ENCODE data around the gene SGMS1.
"Not testable (repeated sequence)": the region's sequence is repeated elsewhere in the genome, so short reads cannot be mapped to it uniquely, and the experiment has no call there.

Gene SGMS1

DNA sequence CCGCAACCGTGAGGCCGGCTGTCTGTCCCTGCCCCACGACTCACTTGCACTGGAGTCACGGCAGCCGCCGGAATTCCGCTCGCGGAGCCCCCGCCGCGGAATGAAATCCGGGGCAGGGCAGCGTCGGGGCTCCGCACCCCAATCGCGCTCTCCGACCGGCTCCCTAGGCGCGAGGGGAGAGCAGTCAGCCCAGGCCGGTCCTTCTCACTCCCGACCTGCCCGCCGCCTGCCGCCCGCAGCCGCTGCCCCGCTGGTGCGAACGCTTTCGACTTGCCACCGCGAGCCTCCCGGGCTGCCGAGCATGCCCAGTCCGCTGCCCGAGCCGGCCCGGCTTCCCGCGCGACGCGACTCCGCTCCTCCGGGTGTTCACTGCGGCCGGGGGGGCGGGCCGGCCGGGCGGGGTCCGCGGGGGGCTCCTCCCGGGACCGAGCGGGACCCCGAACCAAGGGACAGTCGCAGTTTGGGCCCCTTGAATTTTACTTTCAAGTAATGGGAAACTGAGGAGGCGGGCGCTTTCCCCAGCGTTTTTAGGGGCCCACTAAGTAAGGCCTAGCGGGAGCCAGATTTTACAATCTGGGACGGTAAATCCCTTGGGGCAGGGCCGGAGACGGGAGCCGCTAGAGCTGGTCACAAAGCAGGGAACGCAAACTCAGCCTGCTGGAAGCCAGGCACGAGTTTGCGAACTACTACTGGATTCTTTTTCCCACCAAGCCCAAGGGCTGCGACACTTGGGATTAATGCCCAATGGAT lies at the start of gene SGMS1:
Gene SGMS1, minus strand, starts transcription at position 294 of the 750 bp plus-strand sequence. CDS start 279,842 bp downstream, outside the sequence.
- peak; percentile 83 for DNase-seq

GRCh38 chr10:50672152-50672551 lies 48.4 kb upstream of the SGMS1 start:
- not testable (repeated sequence) for DNase-seq

DNA sequence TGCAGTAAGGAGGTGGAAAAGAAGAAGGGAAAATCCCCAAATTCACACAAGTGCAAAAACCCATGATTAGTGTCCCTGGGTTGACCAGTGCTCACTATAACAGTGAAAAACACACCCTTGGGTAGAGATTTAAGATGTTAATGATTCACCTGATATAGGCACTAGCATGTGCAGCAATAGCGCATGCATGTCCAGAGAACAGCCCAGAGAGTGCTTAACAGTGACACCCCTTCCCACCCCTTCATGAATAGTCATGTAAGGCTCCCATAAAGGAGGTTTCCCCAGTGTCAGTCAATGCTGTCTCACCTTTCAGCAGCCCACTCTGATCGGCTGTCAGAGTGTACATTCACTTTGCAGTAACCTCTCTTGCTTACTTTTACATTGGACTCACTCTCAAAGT lies 47.9 kb upstream of the SGMS1 start:
- not testable (repeated sequence) for DNase-seq

DNA sequence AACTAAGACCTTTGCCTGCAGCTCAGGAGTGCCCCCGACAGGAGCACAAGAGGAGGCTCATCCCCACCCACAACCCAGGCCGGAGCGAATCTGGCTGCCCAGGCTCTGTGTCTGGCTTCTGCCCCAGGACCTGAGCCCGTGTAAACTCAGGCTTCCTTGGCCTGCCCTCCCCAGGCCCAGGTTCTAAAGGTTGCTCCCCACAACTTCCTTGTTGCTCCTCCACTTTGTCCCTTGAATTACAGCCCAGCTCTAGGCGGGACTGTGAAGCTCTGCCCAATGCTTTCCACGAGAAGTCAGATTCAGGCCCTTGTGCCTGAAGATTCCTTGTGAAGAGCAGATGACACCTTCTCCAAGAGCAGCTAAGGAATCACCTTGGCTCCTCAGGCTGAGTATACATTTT lies 46.2 kb upstream of the SGMS1 start:
- not testable (repeated sequence) for DNase-seq

DNA sequence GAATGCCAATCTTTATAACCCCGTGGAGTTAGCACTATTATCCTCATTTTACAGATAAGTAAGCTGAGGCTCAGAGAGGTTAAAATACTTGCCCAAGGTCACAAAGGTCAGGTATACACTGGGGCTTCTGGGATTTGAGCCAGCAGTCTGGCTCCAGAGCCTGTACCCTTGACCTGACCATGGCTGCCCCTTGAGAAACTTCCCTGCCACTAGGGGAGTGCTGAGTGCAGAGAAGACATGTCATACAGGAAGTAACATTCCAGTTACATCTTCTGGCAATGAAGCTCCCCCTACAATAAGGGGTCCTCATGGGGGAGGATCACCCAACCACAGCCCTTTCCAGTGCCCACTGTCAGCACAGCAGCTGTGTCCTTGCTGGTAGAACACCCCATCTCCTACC lies 43.6 kb upstream of the SGMS1 start:
- not testable (repeated sequence) for DNase-seq

- DNase-seq: not testable (repeated sequence)
Measured at GRCh38 chr10:50662420-50662819, 38.7 kb upstream of the SGMS1 start.

GRCh38 chr10:50661563-50661962 lies 37.8 kb upstream of the SGMS1 start:
- DNase-seq: not testable (repeated sequence)

DNA sequence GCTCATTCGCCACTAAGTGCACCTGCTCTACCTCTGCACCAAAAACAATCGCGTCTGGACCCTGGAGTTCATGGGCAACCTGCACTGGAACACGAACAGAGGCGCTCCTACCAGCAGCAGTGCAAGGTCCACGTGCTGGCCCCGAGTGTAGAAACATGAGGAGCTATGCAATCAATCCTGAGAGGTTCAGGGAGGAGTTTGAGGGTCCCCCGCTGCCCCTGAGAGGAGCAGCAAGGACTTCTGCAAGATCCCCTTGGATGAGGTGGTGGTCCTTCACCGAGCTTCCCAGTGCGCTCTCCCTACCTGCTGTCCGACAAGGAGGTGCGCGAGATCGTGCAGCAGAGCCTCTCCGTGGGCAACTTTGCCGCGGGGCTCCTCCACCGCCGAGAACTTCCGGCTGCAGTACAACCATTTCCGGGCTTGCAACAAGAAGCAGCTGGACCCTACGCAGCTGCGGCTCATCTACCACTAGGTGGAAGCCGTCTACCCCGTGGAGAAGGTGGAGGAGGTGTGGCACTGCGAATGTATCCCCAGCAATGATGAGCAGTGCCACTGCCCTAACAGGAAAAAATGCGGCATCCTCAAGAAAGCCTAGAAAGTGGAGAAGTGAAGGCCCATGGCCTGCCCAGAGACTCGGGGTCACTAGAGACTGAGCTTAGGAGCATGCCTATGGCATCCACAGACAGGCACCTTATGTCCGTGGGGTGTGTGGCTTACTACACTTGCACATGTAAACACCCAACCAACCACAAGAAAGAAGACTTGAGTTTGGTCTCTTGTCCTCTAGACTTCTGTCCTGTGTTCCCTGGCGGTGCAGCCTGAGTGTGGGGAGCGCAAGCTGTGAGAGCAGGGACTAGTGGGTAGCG lies 36.3 kb upstream of the SGMS1 start:
- not testable (repeated sequence) for DNase-seq

DNA sequence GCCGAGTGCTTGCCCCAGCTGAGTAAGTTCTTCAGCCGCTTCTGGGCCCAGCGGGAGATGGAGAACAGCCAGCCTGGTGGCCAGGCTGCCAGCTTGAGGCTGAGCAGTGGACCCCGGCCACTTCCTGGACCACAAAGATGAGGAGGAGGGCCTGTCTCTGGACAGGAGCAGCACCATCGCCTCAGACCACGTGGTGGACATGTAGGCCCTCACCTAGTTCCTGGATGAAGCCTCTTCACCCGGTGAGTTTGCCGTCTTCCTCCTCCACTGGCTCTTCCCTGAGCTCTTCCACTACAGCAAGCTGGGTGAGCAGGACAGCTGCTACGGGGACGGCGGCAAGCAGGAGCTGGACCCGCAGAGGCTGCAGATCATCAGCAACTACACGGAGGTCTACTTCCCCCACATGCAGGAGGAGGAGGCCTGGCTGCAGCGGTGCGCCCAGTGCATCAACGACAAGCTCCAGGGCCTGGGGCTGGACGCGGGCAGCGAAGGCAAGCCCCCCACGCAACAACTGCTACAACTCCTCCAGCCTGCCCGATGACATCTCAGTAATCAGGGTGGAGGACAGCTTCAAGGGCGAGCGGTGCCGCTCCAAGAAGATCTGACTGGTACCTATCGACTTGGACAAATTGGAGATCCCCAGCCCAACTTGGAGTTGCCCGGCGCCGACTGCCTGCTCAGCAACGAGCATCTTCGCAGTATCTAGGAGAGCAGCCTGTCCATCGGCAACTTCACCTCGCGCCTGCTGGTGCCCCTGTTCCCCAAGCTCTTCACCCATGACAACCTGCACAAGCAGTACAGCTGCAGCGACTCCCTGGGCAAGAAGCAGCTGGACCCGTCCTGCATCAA lies 35.5 kb upstream of the SGMS1 start:
- DNase-seq: not testable (repeated sequence)

GRCh38 chr10:50658165-50658564 lies 34.4 kb upstream of the SGMS1 start:
- no peak for DNase-seq

DNA sequence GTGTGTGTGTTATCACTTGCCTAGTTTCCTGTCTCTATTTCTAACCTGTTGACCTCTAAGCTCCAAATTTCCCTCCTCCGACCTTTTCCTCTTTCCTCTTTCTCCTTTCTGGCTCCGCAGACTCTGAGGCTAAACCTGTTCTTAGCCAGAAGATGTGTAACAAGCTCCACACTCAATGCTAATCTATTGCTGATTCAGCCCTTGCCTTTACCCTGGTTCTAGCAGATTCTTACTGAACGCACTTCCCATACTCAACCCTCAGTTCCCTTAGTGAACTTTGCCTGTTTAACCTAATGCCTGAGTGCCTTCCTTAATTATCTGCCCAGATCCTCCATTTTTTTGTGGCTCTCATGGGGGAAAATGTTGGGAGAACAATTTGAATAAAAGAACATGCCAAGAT lies 30.0 kb upstream of the SGMS1 start:
- DNase-seq: no peak

- peak; percentile 24 for DNase-seq
Measured at GRCh38 chr10:50653142-50653541, 29.4 kb upstream of the SGMS1 start.

DNA sequence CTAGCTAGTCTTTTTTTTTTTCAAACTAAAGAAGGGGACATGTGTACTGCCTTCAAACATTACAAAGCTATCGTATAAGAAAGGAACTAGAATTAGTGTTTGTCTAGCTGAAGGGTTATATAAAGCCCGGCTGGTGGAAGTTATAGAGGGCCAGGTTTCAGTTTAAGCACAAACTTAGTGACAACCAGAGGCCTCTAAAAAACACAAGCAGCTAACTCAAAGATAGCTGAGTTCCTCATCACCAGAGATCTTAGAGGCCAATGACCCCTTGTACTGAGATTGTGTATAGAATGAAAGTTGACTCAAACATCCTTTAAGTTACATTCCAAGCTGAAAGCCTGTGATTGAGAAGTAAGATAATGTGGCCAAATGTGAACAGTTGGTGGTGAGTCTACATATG lies 28.1 kb upstream of the SGMS1 start:
- no peak for DNase-seq

DNA sequence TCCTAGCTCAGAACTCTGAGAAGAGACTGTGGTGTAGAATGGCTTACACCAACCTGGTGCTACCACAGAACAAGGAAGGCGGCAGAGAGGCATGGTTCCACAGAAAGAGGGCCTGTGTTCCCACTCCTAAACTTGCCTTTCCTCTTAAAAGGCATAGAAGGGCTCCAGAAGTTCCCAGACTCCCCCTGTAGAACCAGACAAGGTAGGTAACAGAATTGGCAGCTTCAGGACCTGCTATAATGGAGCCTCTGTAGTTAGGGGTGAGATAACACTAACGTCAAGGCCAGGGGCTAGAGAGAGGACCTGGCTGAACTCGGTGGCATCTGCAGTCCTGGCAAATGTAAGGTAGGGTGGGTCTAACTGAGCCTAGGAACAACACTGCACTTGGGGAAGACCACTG lies 26.7 kb upstream of the SGMS1 start:
- DNase-seq: no peak

DNA sequence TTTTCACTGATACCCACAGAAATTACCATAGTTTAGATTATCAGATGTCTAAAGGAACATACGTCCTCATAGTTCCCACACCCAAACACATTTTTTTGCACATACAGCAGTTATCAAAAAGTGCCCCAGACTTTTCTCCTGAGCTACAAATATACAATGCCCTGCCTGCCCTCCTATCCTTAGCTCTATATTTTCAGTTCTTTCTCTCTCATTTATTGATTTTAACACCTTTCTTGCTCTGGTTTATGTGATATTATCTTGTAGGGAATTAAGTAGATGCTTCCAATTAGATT lies 25.1 kb upstream of the SGMS1 start:
- no peak for DNase-seq

DNA sequence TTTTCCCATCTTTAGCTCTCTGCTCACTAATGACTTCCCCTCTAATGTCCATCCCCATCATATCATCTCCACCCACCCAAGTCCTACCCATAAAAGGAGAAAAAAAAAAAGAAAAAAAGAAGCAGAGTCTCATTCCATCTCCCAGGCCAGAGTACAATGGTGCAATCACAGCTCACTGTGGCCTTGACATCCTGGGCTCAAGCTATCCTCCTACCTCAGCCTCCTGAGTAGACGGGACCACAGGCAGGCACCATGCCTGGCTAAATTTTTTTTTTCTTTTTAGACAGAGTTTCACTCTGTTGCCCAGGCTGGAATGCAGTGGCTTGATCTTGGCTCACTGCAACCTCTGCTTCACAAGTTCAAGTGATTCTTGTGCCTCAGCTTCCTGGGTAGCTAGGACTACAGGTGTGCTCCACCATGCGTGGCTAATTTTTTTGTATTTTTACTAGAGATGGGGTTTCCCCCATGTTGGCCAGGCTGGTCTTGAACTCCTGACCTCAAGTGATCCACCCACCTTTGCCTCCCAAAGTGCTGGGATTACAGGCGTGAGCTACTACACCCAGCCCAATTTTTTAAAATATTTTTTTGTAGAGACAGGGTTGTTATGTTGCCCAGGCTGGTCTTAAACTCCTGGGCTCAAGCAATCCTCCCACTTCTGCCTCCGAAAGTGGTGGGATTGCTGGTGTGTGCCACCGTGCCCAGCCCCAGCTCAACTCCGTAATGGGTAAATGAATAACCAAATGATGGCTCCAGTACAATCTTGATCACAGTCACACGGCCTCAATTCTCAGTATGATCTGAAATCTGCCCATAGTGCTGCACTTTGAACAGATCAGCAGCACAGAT lies 24.6 kb upstream of the SGMS1 start:
- no peak for DNase-seq

DNA sequence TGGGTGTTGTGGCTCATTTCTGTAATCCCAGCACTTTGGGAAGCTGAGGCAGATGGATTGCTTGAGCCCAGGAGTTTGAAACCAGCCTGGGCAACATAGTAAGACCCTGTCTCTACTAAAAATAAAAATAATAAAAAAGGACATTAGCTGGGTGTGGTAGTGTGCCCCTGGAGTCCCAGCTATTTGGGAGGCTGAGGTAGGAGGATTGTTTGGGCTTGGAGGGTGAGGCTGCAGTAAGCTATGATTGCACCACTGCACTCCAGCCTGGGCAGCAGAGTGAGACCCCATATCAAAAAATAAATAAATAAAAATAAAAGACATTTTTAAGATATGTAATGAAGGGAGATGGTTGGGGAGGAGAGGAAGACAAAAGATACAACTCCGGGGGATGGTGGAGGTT lies 23.6 kb upstream of the SGMS1 start:
- not testable (repeated sequence) for DNase-seq

DNA sequence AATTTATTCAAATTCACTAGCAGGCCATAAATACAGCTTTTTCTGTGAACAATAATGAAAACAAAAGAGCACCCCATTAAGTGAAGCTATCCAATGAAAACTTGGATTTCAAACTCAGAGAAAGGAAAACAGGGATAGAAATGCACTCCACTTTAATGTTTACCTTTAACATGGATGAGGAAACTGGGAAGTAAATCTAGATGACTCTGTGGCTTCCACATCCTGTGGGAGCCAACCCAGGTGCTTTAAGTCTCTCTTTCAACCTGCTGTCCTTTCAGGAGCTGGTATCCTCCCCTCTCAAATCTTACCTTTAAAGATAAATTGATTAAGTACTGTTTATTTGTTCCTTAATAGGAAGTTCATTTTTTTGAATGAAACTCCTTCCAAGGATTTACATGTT lies 21.5 kb upstream of the SGMS1 start:
- DNase-seq: no peak

DNA sequence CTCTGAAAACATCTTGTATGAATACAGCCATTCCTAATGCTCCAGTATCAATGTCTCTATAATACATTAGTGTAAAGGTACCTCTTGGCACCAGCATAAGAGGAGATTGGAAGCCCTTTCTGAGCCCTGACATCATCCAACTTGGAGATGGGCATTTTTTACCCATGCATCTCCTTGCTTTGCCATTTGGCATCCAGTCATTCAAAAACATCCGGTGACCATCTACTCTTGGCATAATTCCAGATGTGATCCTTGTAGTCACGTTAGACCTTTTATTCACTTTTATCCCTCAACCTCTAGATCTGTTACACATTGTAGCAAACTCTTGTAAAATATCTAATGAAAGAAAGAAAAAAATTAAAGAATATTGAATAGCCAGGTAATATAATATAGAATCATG lies 17.9 kb upstream of the SGMS1 start:
- DNase-seq: no peak

GRCh38 chr10:50640238-50640637 lies 16.5 kb upstream of the SGMS1 start:
- no peak for DNase-seq

DNA sequence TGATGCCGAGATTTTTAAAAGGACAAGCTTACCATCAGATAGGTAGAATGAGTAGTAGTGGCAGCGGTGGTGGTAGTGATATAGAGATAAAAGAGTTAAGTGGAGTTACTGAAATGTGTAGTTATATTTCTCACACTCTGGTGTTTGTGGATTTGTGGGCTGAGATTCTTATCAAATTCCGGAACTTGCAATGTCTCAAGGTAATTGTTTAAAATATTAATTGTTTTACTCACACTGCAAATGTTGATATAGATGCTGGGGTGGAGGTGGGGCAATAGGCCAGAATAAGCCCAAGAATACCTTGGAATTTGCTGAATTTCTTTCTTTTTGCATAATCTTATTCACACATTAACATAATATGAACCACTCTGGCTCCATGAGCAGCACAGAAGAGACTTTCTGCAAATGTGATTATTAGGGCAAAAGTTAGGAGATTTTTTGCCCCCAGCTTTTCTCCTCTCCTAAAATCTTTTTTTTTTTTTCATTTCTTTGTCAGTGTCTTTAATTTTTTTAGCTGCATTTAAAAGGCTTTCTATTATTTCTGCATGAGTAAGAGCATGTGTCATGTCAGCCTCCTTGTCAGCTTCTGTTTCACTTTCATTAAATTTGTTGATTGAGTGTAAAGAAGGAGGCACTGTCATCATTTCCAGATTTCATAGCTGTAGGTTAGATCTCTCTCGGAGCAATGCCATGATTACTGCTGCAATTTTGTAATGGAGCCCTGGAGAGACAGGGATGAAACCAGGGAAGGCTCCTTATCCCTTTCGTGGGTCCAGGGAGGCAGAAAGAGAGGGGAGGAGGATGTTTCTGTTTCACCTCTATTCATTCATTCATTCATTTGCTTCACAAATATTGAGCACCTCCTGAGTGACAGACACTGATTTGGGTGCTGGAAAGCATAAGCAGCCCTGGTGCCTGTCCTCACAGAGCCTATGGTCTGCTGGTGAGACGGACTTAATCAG lies 13.1 kb upstream of the SGMS1 start:
- DNase-seq: no peak

All from midbrain (tissue), 1 donor.